HepG2 (cell line): Measurements from ENCODE around the gene NSD2. TPM values are rescaled to one million over a fixed set of nuclear protein-coding genes. Genes with fewer than 3 reads are reported as not detected.

Source experiments
- CENPBD1 ChIP-seq: sonication (generic); formaldehyde crosslinking; IDR thresholded peaks from 2 replicates; pipeline ENCODE4 v1.8.0; 2022; ENCODE audit warnings: missing genetic modification reagents, low read depth, mild to moderate bottlenecking, borderline replicate concordance
- HDAC1 ChIP-seq: sonication (generic); formaldehyde crosslinking; IDR thresholded peaks from 2 replicates; pipeline ENCODE4 v1.5.1; 2020; ENCODE audit warnings: mild to moderate bottlenecking, missing genetic modification reagents
- KDM2A ChIP-seq: sonication (generic); formaldehyde crosslinking; IDR thresholded peaks from 2 replicates; pipeline ENCODE4 v1.4.0; 2020; ENCODE audit warnings: low read depth, missing genetic modification reagents, borderline replicate concordance
- MTA3 ChIP-seq: sonication (generic); formaldehyde crosslinking; IDR thresholded peaks from 2 replicates; pipeline ENCODE4 v1.4.0; 2020; ENCODE audit warnings: missing genetic modification reagents
- RBFOX2 ChIP-seq: fragments of 200-400 bp; formaldehyde crosslinking; IDR thresholded peaks from 2 replicates; pipeline ENCODE4 v1.6.1; 2017; ENCODE audit warnings: low read depth, mild to moderate bottlenecking, low read length
- REXO4 ChIP-seq: sonication (generic); formaldehyde crosslinking; IDR thresholded peaks from 2 replicates; pipeline ENCODE4 v1.8.0; 2022; ENCODE audit warnings: missing genetic modification reagents, mild to moderate bottlenecking, borderline replicate concordance
- SIN3A ChIP-seq: IDR thresholded peaks from 2 replicates; pipeline ENCODE4 v1.6.1; 2011; ENCODE audit warnings: low read depth, mild to moderate bottlenecking, control low read depth, low read length, borderline replicate concordance
- SP5 ChIP-seq: IDR thresholded peaks from 2 replicates; pipeline ENCODE4 v1.6.1; 2016; ENCODE audit warnings: low read depth, borderline replicate concordance
- SRSF4 ChIP-seq: fragments of 200-400 bp; formaldehyde crosslinking; IDR thresholded peaks from one replicate; pipeline ENCODE4 v1.6.1; 2018; ENCODE audit warnings: mild to moderate bottlenecking, low read depth, low read length, moderate library complexity; ENCODE audit not compliant: poor library complexity, severe bottlenecking
- ZNF230 ChIP-seq: sonication (generic); formaldehyde crosslinking; IDR thresholded peaks from 2 replicates; pipeline ENCODE4 v1.4.0; 2020; ENCODE audit warnings: mild to moderate bottlenecking, missing genetic modification reagents
- ZNF337 ChIP-seq: sonication (generic); formaldehyde crosslinking; IDR thresholded peaks from 2 replicates; pipeline ENCODE4 v1.5.1; 2020; ENCODE audit warnings: missing genetic modification reagents, low read depth, mild to moderate bottlenecking, borderline replicate concordance
- ZNF382 ChIP-seq: sonication (generic); formaldehyde crosslinking; IDR thresholded peaks from 2 replicates; pipeline ENCODE4 v1.5.0; 2020; ENCODE audit warnings: missing genetic modification reagents, mild to moderate bottlenecking, borderline replicate concordance
- ZNF451 ChIP-seq: sonication (generic); formaldehyde crosslinking; IDR thresholded peaks from 2 replicates; pipeline ENCODE4 v1.5.0; 2020; ENCODE audit warnings: mild to moderate bottlenecking, missing genetic modification reagents
- ZNF713 ChIP-seq: sonication (generic); formaldehyde crosslinking; IDR thresholded peaks from 2 replicates; pipeline ENCODE4 v1.4.0; 2020; ENCODE audit warnings: mild to moderate bottlenecking, missing genetic modification reagents
- polyA plus RNA-seq, 8 experiments: library from polyadenylated mRNA; depleted of rRNA in 3 of 8; stranded (reverse) in 7 of 8; unstranded in 1 of 8; fragments of >200 nt; fragmentation: Illumina TruSeq in 4 of 8; extraction: Trizol in 4 of 8; gene quantifications; 2 replicates each; pipeline versions ENCODE4 v1.2.1 to v1.2.3, GENCODE V29; 2011 to 2016; ENCODE audit warnings: low read depth in 4 of 8, missing spikeins in 1 of 8, mixed read lengths in 1 of 8; ENCODE audit not compliant: insufficient read depth in 1 of 8
- total RNA-seq, 5 experiments: library from RNA; depleted of rRNA; stranded (reverse); fragments of >200 nt; fragmentation: Illumina TruSeq; extraction: Trizol; gene quantifications; 2 replicates each; pipeline ENCODE4 v1.2.3, GENCODE V29; 2016; ENCODE audit warnings: low read depth in 1 of 5
- TF ChIP-seq, protein P1 (sequence below): sonication (generic); formaldehyde crosslinking; IDR thresholded peaks from 2 replicates; pipeline ENCODE4; 2020; ENCODE audit warnings: missing genetic modification reagents, mild to moderate bottlenecking, borderline replicate concordance
- TF ChIP-seq, protein P2 (sequence below): IDR thresholded peaks from 2 replicates; pipeline ENCODE4 v1.6.1; 2018; ENCODE audit warnings: missing genetic modification reagents, mild to moderate bottlenecking, missing compliant biosample characterization
- TF ChIP-seq, protein P3 (sequence below): sonication (generic); formaldehyde crosslinking; IDR thresholded peaks from 2 replicates; pipeline ENCODE4 v1.4.0; 2020; ENCODE audit warnings: missing genetic modification reagents
- TF ChIP-seq, protein P4 (sequence below): sonication (generic); formaldehyde crosslinking; IDR thresholded peaks from 2 replicates; pipeline ENCODE4 v1.4.0; 2020; ENCODE audit warnings: missing genetic modification reagents
- TF ChIP-seq, protein P5 (sequence below): sonication (generic); formaldehyde crosslinking; IDR thresholded peaks from 2 replicates; pipeline ENCODE4 v1.8.0; 2022; ENCODE audit warnings: mild to moderate bottlenecking, missing genetic modification reagents, moderate library complexity

The NSD2 gene
- total and polyA plus RNA-seq, 2 of the 13 experiments (the other 11 are each of a cell fraction or from before 2014, with no cell fraction given), result 22.0 to 65.9 TPM

DNA sequence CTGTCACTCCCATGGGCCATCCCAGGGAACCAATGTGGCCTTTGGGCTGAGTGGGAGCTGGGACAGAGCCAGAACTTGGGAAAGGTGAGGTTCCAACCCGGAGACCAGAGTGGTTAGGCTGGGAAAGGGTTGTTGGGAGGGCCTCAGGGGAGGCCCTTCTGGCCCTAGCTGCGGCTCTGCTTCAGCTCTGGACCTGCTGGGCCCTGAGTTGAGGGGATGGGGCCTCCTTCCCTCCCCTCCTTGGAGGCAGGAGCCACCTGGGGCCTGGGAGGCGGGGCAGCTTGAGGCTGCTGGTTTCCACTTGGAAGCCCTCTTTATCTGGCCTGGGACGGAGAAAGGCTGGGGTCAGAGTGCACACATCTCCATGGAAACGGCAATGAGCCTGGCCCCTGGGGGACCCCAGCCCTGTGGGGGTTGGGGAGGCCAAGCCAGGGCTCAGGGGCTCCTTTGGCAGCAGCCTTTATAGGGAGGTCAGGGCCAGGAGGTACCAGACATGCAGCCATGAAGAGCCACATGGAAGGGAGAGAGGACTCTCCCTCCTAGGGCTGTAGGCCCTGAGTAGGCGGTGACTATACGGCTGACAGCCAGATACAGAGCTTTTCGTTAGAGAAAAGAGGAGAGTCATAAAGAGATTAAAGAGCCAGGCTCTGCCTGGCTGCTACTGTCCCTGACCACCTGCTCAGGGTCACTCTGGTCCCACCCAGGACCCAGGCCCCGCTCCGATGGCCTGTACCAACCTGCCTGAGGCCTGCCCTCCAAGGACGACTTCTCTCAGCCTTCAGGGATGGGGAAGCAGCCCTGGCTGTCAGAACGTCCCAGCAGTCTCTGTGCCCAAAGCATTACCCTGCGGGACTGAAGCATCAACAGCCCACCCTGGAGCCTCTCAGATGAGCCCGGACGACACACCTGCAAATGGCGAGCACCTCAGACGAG lies 6.9 kb upstream of the NSD2 start (continued):
- TF ChIP-seq SRSF4 (no peak), RBFOX2 (no peak), ZNF382 (CRISPR knock-in tag) (no peak), HDAC1 (CRISPR knock-in tag) (peak; percentile 53; the same call in 1 of the 2 replicates), KDM2A (CRISPR knock-in tag) (peak; percentile 48; the same call in 1 of the 2 replicates), ZNF337 (CRISPR knock-in tag) (no peak), CENPBD1 (no peak), MTA3 (CRISPR knock-in tag) (no peak), ZNF451 (CRISPR knock-in tag) (no peak), SIN3A (peak; percentile 26; the same call in 1 of the 2 replicates), ZNF713 (CRISPR knock-in tag) (no peak), SP5 (CRISPR knock-in tag) (peak; percentile 65; the same call in 1 of the 2 replicates), REXO4 (no peak), ZNF230 (CRISPR knock-in tag) (no peak)
- TF ChIP-seq, protein P1, sequence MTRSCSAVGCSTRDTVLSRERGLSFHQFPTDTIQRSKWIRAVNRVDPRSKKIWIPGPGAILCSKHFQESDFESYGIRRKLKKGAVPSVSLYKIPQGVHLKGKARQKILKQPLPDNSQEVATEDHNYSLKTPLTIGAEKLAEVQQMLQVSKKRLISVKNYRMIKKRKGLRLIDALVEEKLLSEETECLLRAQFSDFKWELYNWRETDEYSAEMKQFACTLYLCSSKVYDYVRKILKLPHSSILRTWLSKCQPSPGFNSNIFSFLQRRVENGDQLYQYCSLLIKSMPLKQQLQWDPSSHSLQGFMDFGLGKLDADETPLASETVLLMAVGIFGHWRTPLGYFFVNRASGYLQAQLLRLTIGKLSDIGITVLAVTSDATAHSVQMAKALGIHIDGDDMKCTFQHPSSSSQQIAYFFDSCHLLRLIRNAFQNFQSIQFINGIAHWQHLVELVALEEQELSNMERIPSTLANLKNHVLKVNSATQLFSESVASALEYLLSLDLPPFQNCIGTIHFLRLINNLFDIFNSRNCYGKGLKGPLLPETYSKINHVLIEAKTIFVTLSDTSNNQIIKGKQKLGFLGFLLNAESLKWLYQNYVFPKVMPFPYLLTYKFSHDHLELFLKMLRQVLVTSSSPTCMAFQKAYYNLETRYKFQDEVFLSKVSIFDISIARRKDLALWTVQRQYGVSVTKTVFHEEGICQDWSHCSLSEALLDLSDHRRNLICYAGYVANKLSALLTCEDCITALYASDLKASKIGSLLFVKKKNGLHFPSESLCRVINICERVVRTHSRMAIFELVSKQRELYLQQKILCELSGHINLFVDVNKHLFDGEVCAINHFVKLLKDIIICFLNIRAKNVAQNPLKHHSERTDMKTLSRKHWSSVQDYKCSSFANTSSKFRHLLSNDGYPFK (CRISPR knock-in tag), result peak; percentile 93
- TF ChIP-seq, protein P2, sequence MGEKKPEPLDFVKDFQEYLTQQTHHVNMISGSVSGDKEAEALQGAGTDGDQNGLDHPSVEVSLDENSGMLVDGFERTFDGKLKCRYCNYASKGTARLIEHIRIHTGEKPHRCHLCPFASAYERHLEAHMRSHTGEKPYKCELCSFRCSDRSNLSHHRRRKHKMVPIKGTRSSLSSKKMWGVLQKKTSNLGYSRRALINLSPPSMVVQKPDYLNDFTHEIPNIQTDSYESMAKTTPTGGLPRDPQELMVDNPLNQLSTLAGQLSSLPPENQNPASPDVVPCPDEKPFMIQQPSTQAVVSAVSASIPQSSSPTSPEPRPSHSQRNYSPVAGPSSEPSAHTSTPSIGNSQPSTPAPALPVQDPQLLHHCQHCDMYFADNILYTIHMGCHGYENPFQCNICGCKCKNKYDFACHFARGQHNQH (CRISPR knock-in tag), result no peak
- TF ChIP-seq, protein P3, sequence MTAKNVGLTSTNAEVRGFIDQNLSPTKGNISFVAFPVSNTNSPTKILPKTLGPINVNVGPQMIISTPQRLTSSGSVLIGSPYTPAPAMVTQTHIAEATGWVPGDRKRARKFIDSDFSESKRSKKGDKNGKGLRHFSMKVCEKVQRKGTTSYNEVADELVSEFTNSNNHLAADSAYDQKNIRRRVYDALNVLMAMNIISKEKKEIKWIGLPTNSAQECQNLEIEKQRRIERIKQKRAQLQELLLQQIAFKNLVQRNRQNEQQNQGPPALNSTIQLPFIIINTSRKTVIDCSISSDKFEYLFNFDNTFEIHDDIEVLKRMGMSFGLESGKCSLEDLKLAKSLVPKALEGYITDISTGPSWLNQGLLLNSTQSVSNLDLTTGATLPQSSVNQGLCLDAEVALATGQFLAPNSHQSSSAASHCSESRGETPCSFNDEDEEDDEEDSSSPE (CRISPR knock-in tag), result no peak
- TF ChIP-seq, protein P4, sequence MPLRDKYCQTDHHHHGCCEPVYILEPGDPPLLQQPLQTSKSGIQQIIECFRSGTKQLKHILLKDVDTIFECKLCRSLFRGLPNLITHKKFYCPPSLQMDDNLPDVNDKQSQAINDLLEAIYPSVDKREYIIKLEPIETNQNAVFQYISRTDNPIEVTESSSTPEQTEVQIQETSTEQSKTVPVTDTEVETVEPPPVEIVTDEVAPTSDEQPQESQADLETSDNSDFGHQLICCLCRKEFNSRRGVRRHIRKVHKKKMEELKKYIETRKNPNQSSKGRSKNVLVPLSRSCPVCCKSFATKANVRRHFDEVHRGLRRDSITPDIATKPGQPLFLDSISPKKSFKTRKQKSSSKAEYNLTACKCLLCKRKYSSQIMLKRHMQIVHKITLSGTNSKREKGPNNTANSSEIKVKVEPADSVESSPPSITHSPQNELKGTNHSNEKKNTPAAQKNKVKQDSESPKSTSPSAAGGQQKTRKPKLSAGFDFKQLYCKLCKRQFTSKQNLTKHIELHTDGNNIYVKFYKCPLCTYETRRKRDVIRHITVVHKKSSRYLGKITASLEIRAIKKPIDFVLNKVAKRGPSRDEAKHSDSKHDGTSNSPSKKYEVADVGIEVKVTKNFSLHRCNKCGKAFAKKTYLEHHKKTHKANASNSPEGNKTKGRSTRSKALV (CRISPR knock-in tag), result no peak
- TF ChIP-seq, protein P5, sequence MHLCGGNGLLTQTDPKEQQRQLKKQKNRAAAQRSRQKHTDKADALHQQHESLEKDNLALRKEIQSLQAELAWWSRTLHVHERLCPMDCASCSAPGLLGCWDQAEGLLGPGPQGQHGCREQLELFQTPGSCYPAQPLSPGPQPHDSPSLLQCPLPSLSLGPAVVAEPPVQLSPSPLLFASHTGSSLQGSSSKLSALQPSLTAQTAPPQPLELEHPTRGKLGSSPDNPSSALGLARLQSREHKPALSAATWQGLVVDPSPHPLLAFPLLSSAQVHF, result no peak
